GM19467 (cell line): Measurements from ENCODE around the gene NOL4L.

Source experiments
- ATAC-seq: cut with Tn5 transposase; IDR thresholded peaks from one replicate; pipeline ENCODE4 v1.9.1; 2021; ENCODE audit warnings: mild to moderate bottlenecking, moderate library complexity; ENCODE audit not compliant: unreplicated experiment

NOL4L gene

GRCh38 chr20:32613192-32614053 is 28.3 kb upstream of the NOL4L start:
- ATAC-seq, result no peak

GRCh38 chr20:32612351-32613191 is 27.4 kb upstream of the NOL4L start:
- no peak for ATAC-seq

- no peak for ATAC-seq
These were observed 26.7 kb upstream of the NOL4L start for GRCh38 chr20:32611868-32612267.

GRCh38 chr20:32611286-32611685 is 26.2 kb upstream of the NOL4L start:
- no peak for ATAC-seq

- no peak for ATAC-seq
These were observed 25.5 kb upstream of the NOL4L start for GRCh38 chr20:32610472-32611218.

- ATAC-seq, result no peak
These were observed 24.9 kb upstream of the NOL4L start for GRCh38 chr20:32609993-32610392.

- ATAC-seq, result no peak
These were observed 24.1 kb upstream of the NOL4L start for GRCh38 chr20:32609111-32609773.

- no peak for ATAC-seq
These were observed 23.5 kb upstream of the NOL4L start for GRCh38 chr20:32608664-32609015.

GRCh38 chr20:32607727-32608663 is 22.9 kb upstream of the NOL4L start:
- ATAC-seq, result no peak

- no peak for ATAC-seq
These were observed 22.2 kb upstream of the NOL4L start for GRCh38 chr20:32607324-32607723.

- ATAC-seq, result no peak
These were observed 21.7 kb upstream of the NOL4L start for GRCh38 chr20:32606790-32607189.

- ATAC-seq, result no peak
These were observed 21.0 kb upstream of the NOL4L start for GRCh38 chr20:32606107-32606506.

GRCh38 chr20:32605167-32605656 is 20.1 kb upstream of the NOL4L start:
- ATAC-seq, result no peak

- ATAC-seq, result no peak
These were observed 18.1 kb upstream of the NOL4L start for GRCh38 chr20:32603046-32603726.

- no peak for ATAC-seq
These were observed 17.1 kb upstream of the NOL4L start for GRCh38 chr20:32602273-32602672.

GRCh38 chr20:32600681-32601237 is 15.6 kb upstream of the NOL4L start:
- no peak for ATAC-seq

- no peak for ATAC-seq
These were observed 14.7 kb upstream of the NOL4L start for GRCh38 chr20:32599783-32600340.

GRCh38 chr20:32598606-32599005 is 13.5 kb upstream of the NOL4L start:
- ATAC-seq, result no peak
